ENCODE results near the gene BCL7B. TPM values are rescaled to one million over a fixed set of nuclear protein-coding genes. Genes with fewer than 3 reads are reported as not detected.

The BCL7B gene
- total and polyA plus RNA-seq, 2 of the 4 experiments (the other 2 are of a cell fraction) = 7.2 to 51.3 TPM

DNA sequence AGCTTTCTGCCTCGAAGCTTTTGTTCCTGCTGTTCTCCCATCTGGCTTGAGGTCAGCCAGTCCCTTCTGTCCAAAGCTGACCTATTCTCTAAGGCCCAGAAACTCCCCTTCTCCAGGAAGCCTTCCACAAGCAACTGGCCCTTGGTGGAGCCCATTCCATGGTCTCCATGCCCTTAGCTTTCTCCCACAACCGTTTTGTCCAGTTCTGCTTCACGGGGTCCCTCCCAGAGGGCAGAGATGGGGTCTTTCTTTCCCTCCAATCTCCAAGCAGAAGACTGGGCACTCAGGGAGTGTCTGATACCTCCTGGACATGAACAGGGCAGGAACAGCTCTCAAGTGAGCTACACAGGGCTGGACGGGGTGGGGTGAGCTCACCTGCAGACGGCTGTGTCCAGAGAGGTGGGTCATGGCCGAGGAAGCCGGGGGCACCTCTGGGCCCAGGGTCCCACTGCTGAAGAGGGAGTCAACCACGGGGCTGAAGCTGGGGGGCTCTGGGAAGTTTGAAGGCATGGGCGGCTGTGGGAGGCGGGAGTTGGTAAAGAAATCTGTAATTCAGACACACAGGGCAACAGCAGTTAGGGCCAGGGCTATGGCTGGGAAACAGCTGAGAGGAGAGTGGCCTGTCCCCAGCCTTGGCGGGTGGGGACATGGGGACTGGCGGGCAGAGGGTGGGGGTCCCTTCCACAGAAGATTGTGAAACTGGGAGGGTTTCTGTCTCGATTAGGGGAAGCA, 41.8 kb upstream of the BCL7B start:
- intact Hi-C loops (cut with micrococcal nuclease) = no loop called here
- no TSS peak for BruUV-seq (replicated peaks)
- H3K36me3 ChIP-seq (ENCODE audit: control insufficient read depth, insufficient read depth, low read length) = no peaks in the 10 kb centered on the region
- no peak overlapping the region for H2BK120ac ChIP-seq (ENCODE audit: low read depth, low read length)
- H3K9me1 ChIP-seq (ENCODE audit: insufficient read depth, low read length) = no peaks in the 10 kb centered on the region
- no peak overlapping the region for H3K56ac ChIP-seq (ENCODE audit: extremely low read depth, insufficient read depth, low read length)
- in situ Hi-C loops (cut with MboI; ENCODE audit: low sequenced_read_pairs) = no loop called here
- no peak overlapping the region for H2BK15ac ChIP-seq (ENCODE audit: low read depth, low read length)
- H3K18ac ChIP-seq (ENCODE audit: low read depth, low read length) = no peak overlapping the region
- no peaks in the 10 kb centered on the region for H3K79me1 ChIP-seq (ENCODE audit: low read depth in 1 of 2, low read length in 2 of 2)
- H4K20me1 ChIP-seq (ENCODE audit: insufficient read depth, low read length) = no peaks in the 10 kb centered on the region
- dilution Hi-C loops (cut with HindIII; ENCODE audit: low sequenced_read_pairs, unreplicated experiment) = no loop called here
- ChIA-PET POLR2A (ENCODE audit: unreplicated experiment) (no interaction called here), CTCF (no interaction called here)
- peaks cover 27% of the 10 kb centered on the region for H3K27me3 ChIP-seq (ENCODE audit: control insufficient read depth, insufficient read depth, low read length)
- ATAC-seq (ENCODE audit: low read depth) (no peak), DNase-seq (no peak)
- H3K9me3 ChIP-seq (ENCODE audit: control insufficient read depth, insufficient read depth, low read length) = no peaks in the 10 kb centered on the region
- H3K4me2 ChIP-seq (ENCODE audit: low read depth, low read length) = no peak overlapping the region
- no peak overlapping the region for H3K14ac ChIP-seq (replicated peaks; ENCODE audit: low read depth, low read length)
- no peak overlapping the region for H2AK9ac ChIP-seq (replicated peaks; ENCODE audit: low read depth, low read length, poor library complexity)
- no peak overlapping the region for H2BK5ac ChIP-seq (ENCODE audit: low read depth, low read length, poor library complexity, severe bottlenecking)
- TF ChIP-seq MXI1 (IDR thresholded peaks at IDR 0.05; ENCODE audit: borderline replicate concordance, low read depth, low read length) (no peak), RAD21 (IDR thresholded peaks at IDR 0.05; ENCODE audit: low read length) (no peak), RCOR1 (IDR thresholded peaks at IDR 0.05; ENCODE audit: insufficient replicate concordance, low read length) (no peak), MAFK (IDR thresholded peaks at IDR 0.05; ENCODE audit: low read depth, low read length) (no peak), CEBPB (IDR thresholded peaks at IDR 0.05; ENCODE audit: low read depth, low read length) (no peak), FOS (IDR thresholded peaks at IDR 0.05; ENCODE audit: low read depth, low read length) (no peak), SMC3 (IDR thresholded peaks at IDR 0.05; ENCODE audit: low read depth, low read length) (no peak), RFX5 (IDR thresholded peaks at IDR 0.05; ENCODE audit: low read depth, low read length) (no peak), BHLHE40 (IDR thresholded peaks at IDR 0.05; ENCODE audit: low read depth, low read length) (no peak), CHD1 (IDR thresholded peaks at IDR 0.05; ENCODE audit: low read depth, low read length) (no peak)
- TF ChIP-seq, protein P1, sequence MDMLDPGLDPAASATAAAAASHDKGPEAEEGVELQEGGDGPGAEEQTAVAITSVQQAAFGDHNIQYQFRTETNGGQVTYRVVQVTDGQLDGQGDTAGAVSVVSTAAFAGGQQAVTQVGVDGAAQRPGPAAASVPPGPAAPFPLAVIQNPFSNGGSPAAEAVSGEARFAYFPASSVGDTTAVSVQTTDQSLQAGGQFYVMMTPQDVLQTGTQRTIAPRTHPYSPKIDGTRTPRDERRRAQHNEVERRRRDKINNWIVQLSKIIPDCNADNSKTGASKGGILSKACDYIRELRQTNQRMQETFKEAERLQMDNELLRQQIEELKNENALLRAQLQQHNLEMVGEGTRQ (IDR thresholded peaks at IDR 0.05; ENCODE audit: low read depth, low read length) = no peak
- TF ChIP-seq, protein P2, sequence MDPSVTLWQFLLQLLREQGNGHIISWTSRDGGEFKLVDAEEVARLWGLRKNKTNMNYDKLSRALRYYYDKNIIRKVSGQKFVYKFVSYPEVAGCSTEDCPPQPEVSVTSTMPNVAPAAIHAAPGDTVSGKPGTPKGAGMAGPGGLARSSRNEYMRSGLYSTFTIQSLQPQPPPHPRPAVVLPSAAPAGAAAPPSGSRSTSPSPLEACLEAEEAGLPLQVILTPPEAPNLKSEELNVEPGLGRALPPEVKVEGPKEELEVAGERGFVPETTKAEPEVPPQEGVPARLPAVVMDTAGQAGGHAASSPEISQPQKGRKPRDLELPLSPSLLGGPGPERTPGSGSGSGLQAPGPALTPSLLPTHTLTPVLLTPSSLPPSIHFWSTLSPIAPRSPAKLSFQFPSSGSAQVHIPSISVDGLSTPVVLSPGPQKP (IDR thresholded peaks at IDR 0.05; ENCODE audit: borderline replicate concordance, low read depth, low read length) = no peak
- TF ChIP-seq, protein P3, sequence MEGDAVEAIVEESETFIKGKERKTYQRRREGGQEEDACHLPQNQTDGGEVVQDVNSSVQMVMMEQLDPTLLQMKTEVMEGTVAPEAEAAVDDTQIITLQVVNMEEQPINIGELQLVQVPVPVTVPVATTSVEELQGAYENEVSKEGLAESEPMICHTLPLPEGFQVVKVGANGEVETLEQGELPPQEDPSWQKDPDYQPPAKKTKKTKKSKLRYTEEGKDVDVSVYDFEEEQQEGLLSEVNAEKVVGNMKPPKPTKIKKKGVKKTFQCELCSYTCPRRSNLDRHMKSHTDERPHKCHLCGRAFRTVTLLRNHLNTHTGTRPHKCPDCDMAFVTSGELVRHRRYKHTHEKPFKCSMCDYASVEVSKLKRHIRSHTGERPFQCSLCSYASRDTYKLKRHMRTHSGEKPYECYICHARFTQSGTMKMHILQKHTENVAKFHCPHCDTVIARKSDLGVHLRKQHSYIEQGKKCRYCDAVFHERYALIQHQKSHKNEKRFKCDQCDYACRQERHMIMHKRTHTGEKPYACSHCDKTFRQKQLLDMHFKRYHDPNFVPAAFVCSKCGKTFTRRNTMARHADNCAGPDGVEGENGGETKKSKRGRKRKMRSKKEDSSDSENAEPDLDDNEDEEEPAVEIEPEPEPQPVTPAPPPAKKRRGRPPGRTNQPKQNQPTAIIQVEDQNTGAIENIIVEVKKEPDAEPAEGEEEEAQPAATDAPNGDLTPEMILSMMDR (conservative IDR thresholded peaks at IDR 0.05; ENCODE audit: low read depth, low read length) = no peak
- no peak overlapping the region for H2AFZ ChIP-seq (replicated peaks; ENCODE audit: low read length, poor library complexity)
- no peak overlapping the region for H4K5ac ChIP-seq (ENCODE audit: low read depth, low read length)
- H4K91ac ChIP-seq (ENCODE audit: insufficient read depth, low read depth, low read length) = no peak overlapping the region
- no peak overlapping the region for H3K23ac ChIP-seq (ENCODE audit: low read depth, low read length)
- H4K8ac ChIP-seq (ENCODE audit: low read depth in 2 of 2, low read length in 2 of 2) = no peak overlapping the region
- no peak overlapping the region for H3K9ac ChIP-seq (ENCODE audit: low read depth, low read length)
- H3K4me1 ChIP-seq (ENCODE audit: control insufficient read depth, insufficient read depth, low read length) = no peaks in the 10 kb centered on the region
- no peak overlapping the region for H3K27ac ChIP-seq (ENCODE audit: insufficient read depth, low read length)
- no peak overlapping the region for H2AK5ac ChIP-seq (ENCODE audit: low read depth, low read length)
- H3K4me3 ChIP-seq (ENCODE audit: insufficient read depth, low read depth, low read length) = no peak overlapping the region
- 74% methylated on average over 2 of the region's 13 CpGs; no CpG with 5 or more reads in 1 of the 2 experiments for WGBS, 2 experiments (ENCODE audit: extremely low coverage in 2 of 2, insufficient read length in 1 of 2)
- no peak overlapping the region for H2BK20ac ChIP-seq (ENCODE audit: low read depth, low read length)
- no peak overlapping the region for H3K4ac ChIP-seq (ENCODE audit: low read depth, low read length)
